GM12878 (cell line): ENCODE data around the gene METRNL. TPM values are rescaled to one million over a fixed set of nuclear protein-coding genes. Genes with fewer than 3 reads are reported as not detected.

Experiments used
- ATAC-seq: fragments of 200-7000 bp; cut with Tn5 transposase; 3 replicates; pipeline ENCODE4 v1.9.1; 2020; ENCODE audit warnings: mild to moderate bottlenecking, moderate library complexity
- BruUV-seq: library from RNA; stranded (reverse); fragments of 400-500 nt; replicated peaks from 2 replicates; lab custom pipeline; 2021; lab: Mats Ljungman, UMichigan
- CTCF ChIA-PET: fragments of 300-600 bp; sonication (Branson Sonifier 250); formaldehyde crosslinking; extraction: SDS; loops from one replicate; lab custom pipeline; 2021; ENCODE audit warnings: inconsistent platforms; lab: Yijun Ruan, JAX
- POLR2A ChIA-PET: fragments of 350-600 bp; formaldehyde crosslinking; extraction: SDS; loops from one replicate; lab custom pipeline; 2021; ENCODE audit warnings: inconsistent platforms; lab: Charles Lee
- RAD21 ChIA-PET: fragments of 300-600 bp; sonication (Branson Sonifier 250); formaldehyde crosslinking; loops from one replicate; lab custom pipeline; 2023; ENCODE audit warnings: antibody characterized with exemption; ENCODE audit not compliant: unreplicated experiment; lab: Charles Lee
- SMC1A ChIA-PET: fragments of 300-600 bp; sonication (Branson Sonifier 250); formaldehyde crosslinking; loops from one replicate; lab custom pipeline; 2023; ENCODE audit not compliant: unreplicated experiment, uncharacterized antibody; lab: Charles Lee
- DNase-seq: peaks from one replicate; pipeline ENCODE4 v3.0.0-alpha.2; 2011; ENCODE audit warnings: low read depth, low spot score
- FAIRE-seq: peaks from 3 replicates; lab custom pipeline; 2011; peaks lifted over from hg19 to GRCh38; lab: Jason Lieb, UNC
- H2AFZ ChIP-seq: 2 replicates; pipeline ENCODE4 v1.6.0; 2011; ENCODE audit warnings: low read depth, low read length, control low read depth; ENCODE audit not compliant: control insufficient read depth
- H3K27ac ChIP-seq: 2 replicates; pipeline ENCODE4 v1.5.1; 2011; ENCODE audit warnings: control low read depth; ENCODE audit not compliant: control insufficient read depth, insufficient read depth
- H3K27me3 ChIP-seq, 2 experiments: replicated peaks in 1 of 2; 2 replicates each; pipeline versions ENCODE4 v1.6.0 to v1.6.1; 2011; ENCODE audit warnings: low read length in 1 of 2; ENCODE audit not compliant: control insufficient read depth in 2 of 2, insufficient read depth in 2 of 2
- H3K36me3 ChIP-seq, 2 experiments: 2 replicates each; pipeline ENCODE4 v1.5.1; 2011; ENCODE audit warnings: low read length in 1 of 2; ENCODE audit not compliant: control insufficient read depth in 2 of 2, insufficient read depth in 2 of 2
- H3K4me1 ChIP-seq: 2 replicates; pipeline ENCODE4 v1.6.1; 2011; ENCODE audit warnings: mild to moderate bottlenecking, low read length, moderate library complexity, mixed read lengths; ENCODE audit not compliant: control insufficient read depth, insufficient read depth
- H3K4me2 ChIP-seq: 2 replicates; pipeline ENCODE4 v1.6.0; 2011; ENCODE audit warnings: control low read depth; ENCODE audit not compliant: control insufficient read depth, insufficient read depth
- H3K4me3 ChIP-seq: fragments of 200-600 bp; sonication (generic); 2 replicates; pipeline ENCODE4 v1.5.1; 2016
- H3K79me2 ChIP-seq: 2 replicates; pipeline ENCODE4 v1.6.0; 2011; ENCODE audit warnings: low read length; ENCODE audit not compliant: control insufficient read depth, insufficient read depth
- H3K9ac ChIP-seq: 2 replicates; pipeline ENCODE4 v1.8.0; 2011; ENCODE audit warnings: low read length, control low read depth, mixed read lengths; ENCODE audit not compliant: control insufficient read depth, insufficient read depth
- H3K9me3 ChIP-seq: replicated peaks from 3 replicates; pipeline ENCODE4 v1.5.1; 2011; ENCODE audit warnings: mild to moderate bottlenecking, low read length; ENCODE audit not compliant: control insufficient read depth, insufficient read depth
- H4K20me1 ChIP-seq: 2 replicates; pipeline ENCODE4 v1.6.0; 2011; ENCODE audit not compliant: control insufficient read depth, insufficient read depth
- BCL11A ChIP-seq: IDR thresholded peaks from 2 replicates; pipeline ENCODE4 v1.6.1; 2011; ENCODE audit warnings: low read depth, low read length
- CHD4 ChIP-seq: fragments of 200-600 bp; sonication (generic); IDR thresholded peaks from 2 replicates; pipeline ENCODE4 v1.6.1; 2016; ENCODE audit warnings: mild to moderate bottlenecking
- ETV6 ChIP-seq, 2 experiments: fragments of 450-650 bp in 1 of 2; IDR thresholded peaks in 1 of 2; conservative IDR thresholded peaks in 1 of 2; 2 replicates each; pipeline ENCODE4 v1.6.1; 2014; ENCODE audit warnings: antibody characterized with exemption in 1 of 2, borderline replicate concordance in 1 of 2, low read depth in 1 of 2, mild to moderate bottlenecking in 1 of 2, moderate library complexity in 1 of 2
- GABPA ChIP-seq: IDR thresholded peaks from 2 replicates; pipeline ENCODE4 v1.6.1; 2014; ENCODE audit warnings: antibody characterized with exemption, low read depth, mild to moderate bottlenecking, inconsistent platforms
- HCFC1 ChIP-seq: fragments of 150-350 bp; IDR thresholded peaks from 2 replicates; pipeline ENCODE4 v1.6.1; 2014; ENCODE audit warnings: low read length
- KLF5 ChIP-seq: fragments of 450-650 bp; IDR thresholded peaks from 2 replicates; pipeline ENCODE4 v1.6.1; 2014; ENCODE audit warnings: mild to moderate bottlenecking; ENCODE audit not compliant: partially characterized antibody
- NFXL1 ChIP-seq: fragments of 450-650 bp; IDR thresholded peaks from 2 replicates; pipeline ENCODE4 v1.6.1; 2017; ENCODE audit warnings: antibody characterized with exemption, mild to moderate bottlenecking, borderline replicate concordance
- NFYA ChIP-seq: IDR thresholded peaks from 2 replicates; pipeline ENCODE4 v1.6.1; 2011; ENCODE audit warnings: low read depth, mild to moderate bottlenecking, low read length, improper control_type of control experiment, borderline replicate concordance
- PBX3 ChIP-seq: IDR thresholded peaks from 2 replicates; pipeline ENCODE4 v1.6.1; 2011; ENCODE audit warnings: mild to moderate bottlenecking, low read depth, low read length, moderate library complexity; ENCODE audit not compliant: insufficient replicate concordance
- POLR2A ChIP-seq: IDR thresholded peaks from 2 replicates; pipeline ENCODE4 v1.6.1; 2011; ENCODE audit warnings: low read depth, mild to moderate bottlenecking, low read length
- RAD21 ChIP-seq: IDR thresholded peaks from 2 replicates; pipeline ENCODE4 v1.6.1; 2011; ENCODE audit warnings: mild to moderate bottlenecking, low read depth, low read length, moderate library complexity; ENCODE audit not compliant: insufficient read depth
- RAD51 ChIP-seq: fragments of 450-650 bp; IDR thresholded peaks from 2 replicates; pipeline ENCODE4 v1.6.1; 2016; ENCODE audit warnings: moderate library complexity, mild to moderate bottlenecking, inconsistent platforms
- SKIL ChIP-seq: fragments of 450-650 bp; IDR thresholded peaks from 2 replicates; pipeline ENCODE4 v1.6.1; 2017; ENCODE audit warnings: mild to moderate bottlenecking, low read depth, inconsistent platforms; ENCODE audit not compliant: poor library complexity, severe bottlenecking
- SMARCA5 ChIP-seq: fragments of 450-650 bp; IDR thresholded peaks from 2 replicates; pipeline ENCODE4 v1.6.1; 2017; ENCODE audit warnings: mild to moderate bottlenecking
- SMC3 ChIP-seq: IDR thresholded peaks from 2 replicates; pipeline ENCODE4 v1.6.1; 2011; ENCODE audit warnings: low read length, improper control_type of control experiment, borderline replicate concordance
- SPI1 ChIP-seq: IDR thresholded peaks from 2 replicates; pipeline ENCODE4 v1.6.1; 2011; ENCODE audit warnings: low read depth, mild to moderate bottlenecking, low read length, moderate library complexity, borderline replicate concordance; ENCODE audit not compliant: insufficient read depth
- ZBTB11 ChIP-seq: fragments of 450-650 bp; formaldehyde crosslinking; IDR thresholded peaks from 2 replicates; pipeline ENCODE4 v1.5.0; 2022; ENCODE audit warnings: mild to moderate bottlenecking, missing genetic modification characterization
- ZNF274 ChIP-seq: IDR thresholded peaks from one replicate; pipeline ENCODE4 v1.8.0; 2011; ENCODE audit not compliant: insufficient read length, insufficient read depth
- ZNF622 ChIP-seq: fragments of 450-650 bp; IDR thresholded peaks from 2 replicates; pipeline ENCODE4 v1.6.1; 2017; ENCODE audit warnings: mild to moderate bottlenecking, inconsistent platforms
- WGBS: methylation state at CpG from one replicate; pipeline ENCODE4 v1.1.6; 2016; ENCODE audit warnings: low lambda C conversion rate; ENCODE audit not compliant: insufficient replicate concordance, insufficient coverage; ENCODE audit errors: missing lambda C conversion rate; 5-methylcytosine and 5-hydroxymethylcytosine counted together
- in situ Hi-C: fragments of 300-500 bp; cut with MboI; formaldehyde crosslinking; loops from 9 replicates; pipeline ENCODE4 v1.14.3; 2018; ENCODE audit warnings: mixed read lengths
- intact Hi-C: fragments of 100-400 bp; cut with micrococcal nuclease; formaldehyde crosslinking; loops from one replicate; pipeline ENCODE4 v1.14.2; 2022; ENCODE audit not compliant: unreplicated experiment
- polyA plus RNA-seq, 11 experiments: library from polyadenylated mRNA; depleted of rRNA in 4 of 11; unstranded in 6 of 11; stranded (reverse) in 5 of 11; fragments of >200 nt; fragmentation: Nextera tagmentation in 4 of 11; fragmentation: Illumina TruSeq in 1 of 11; extraction: Ambion mirVana in 4 of 11; extraction: Trizol in 1 of 11; gene quantifications; 1 replicate in 1 of 11; 2 replicates in 10 of 11; pipeline versions ENCODE4 v1.2.1 to v1.2.3, GENCODE V29; 2011 to 2016; ENCODE audit warnings: inconsistent platforms in 2 of 11, missing spikeins in 2 of 11, low read depth in 1 of 11
- total RNA-seq, 4 experiments: library from RNA; depleted of rRNA in 3 of 4; stranded (reverse); fragments of >200 nt in 3 of 4; fragmentation: Illumina TruSeq in 1 of 4; extraction: Trizol in 1 of 4; gene quantifications; 2 replicates each; pipeline versions ENCODE4 v1.2.1 to v1.2.3, GENCODE V29; 2013 to 2021

The METRNL gene
- total and polyA plus RNA-seq, 10 of the 15 experiments (the other 5 are each of a cell fraction or from before 2014, with no cell fraction given) = 0.05 to 3.7 (median 0.48) TPM; not detected in 2

- H3K27me3 ChIP-seq = peaks cover 2 to 4% of the 10 kb centered on the region in 2 experiments; a peak in 3 of 4 replicates
- FAIRE-seq (no peak), DNase-seq (no peak), ATAC-seq (no peak)
- no peak overlapping the region for H3K4me2 ChIP-seq
- ChIA-PET POLR2A (no interaction called here), SMC1A (no interaction called here), CTCF (no interaction called here), RAD21 (no interaction called here)
- 53% methylated on average over 18 of the region's 18 CpGs for WGBS
- no peak overlapping the region for H3K9ac ChIP-seq
- BruUV-seq = no TSS peak
- H2AFZ ChIP-seq = no peak overlapping the region
- intact Hi-C loops = no loop called here
- no peaks in the 10 kb centered on the region for H3K9me3 ChIP-seq
- in situ Hi-C loops = no loop called here
- no peaks in the 10 kb centered on the region for H3K79me2 ChIP-seq
- no peak overlapping the region for H3K27ac ChIP-seq
- H3K4me1 ChIP-seq = no peaks in the 10 kb centered on the region
- H3K36me3 ChIP-seq = no peaks in the 10 kb centered on the region
- no peak overlapping the region for H3K4me3 ChIP-seq
- H4K20me1 ChIP-seq = no peaks in the 10 kb centered on the region
- no peak for TF ChIP-seq HCFC1
- no peak for TF ChIP-seq CHD4
- no peak for TF ChIP-seq ZNF622
- no peak for TF ChIP-seq RAD21
- no peak for TF ChIP-seq ETV6 (conservative IDR thresholded peaks at IDR 0.05 in 1 of 2, IDR thresholded peaks at IDR 0.05 in 1 of 2; ENCODE audit: borderline replicate concordance in 1 of 2, low read depth in 1 of 2)
- TF ChIP-seq SPI1 = no peak
- no peak for TF ChIP-seq RAD51
- no peak for TF ChIP-seq SKIL
- no peak for TF ChIP-seq KLF5
- no peak for TF ChIP-seq NFXL1
- no peak for TF ChIP-seq ZBTB11 (CRISPR knock-in tag)
- TF ChIP-seq BCL11A = no peak
- TF ChIP-seq POLR2A = no peak
- no peak for TF ChIP-seq SMARCA5
- no peak for TF ChIP-seq NFYA
- TF ChIP-seq SMC3 = no peak
- TF ChIP-seq GABPA = no peak
- TF ChIP-seq ZNF274 = no peak
- TF ChIP-seq PBX3 = no peak
These were observed 6.9 kb downstream of the METRNL start for GRCh38 chr17:83086199-83086880.
